Fibroblast of skin of back (primary cell): ENCODE measurements around the gene PSMD5.

ENCODE experiments used
- DNase-seq: peaks from one replicate; pipeline ENCODE4 v3.0.0-alpha.2; 2013

The PSMD5 gene

GRCh38 chr9:120801441-120801840, 41.3 kb downstream of the PSMD5 start:
- DNase-seq = no peak

GRCh38 chr9:120792898-120793765, 49.6 kb downstream of the PSMD5 start, which contains the start of gene FBXW2:
Gene FBXW2, minus strand, starts transcription at chr9:120793416. Its CDS starts 5,158 bp downstream, at chr9:120788258.
- peak; percentile 91 for DNase-seq

GRCh38 chr9:120791161-120791560, 51.6 kb downstream of the PSMD5 start:
- DNase-seq = no peak

GRCh38 chr9:120787933-120788332, 54.8 kb downstream of the PSMD5 start:
- DNase-seq = no peak

GRCh38 chr9:120783602-120784047, 59.1 kb downstream of the PSMD5 start:
- no peak for DNase-seq

- no peak for DNase-seq
These were observed 61.5 kb downstream of the PSMD5 start for GRCh38 chr9:120781236-120781635.

- no peak for DNase-seq
These were observed 62.4 kb downstream of the PSMD5 start for GRCh38 chr9:120780367-120780766.

GRCh38 chr9:120779227-120779626, 63.5 kb downstream of the PSMD5 start:
- DNase-seq = no peak

- DNase-seq = no peak
These were observed 64.0 kb downstream of the PSMD5 start for GRCh38 chr9:120778758-120779157.

GRCh38 chr9:120777229-120777628, 65.5 kb downstream of the PSMD5 start:
- DNase-seq = no peak

- DNase-seq = no peak
These were observed 65.9 kb downstream of the PSMD5 start for GRCh38 chr9:120776788-120777187.

- DNase-seq = no peak
These were observed 66.9 kb downstream of the PSMD5 start for GRCh38 chr9:120775859-120776258.

- DNase-seq = no peak
These were observed 68.0 kb downstream of the PSMD5 start for GRCh38 chr9:120774719-120775118.

- DNase-seq = no peak
These were observed 69.5 kb downstream of the PSMD5 start for GRCh38 chr9:120773256-120773655.

GRCh38 chr9:120770931-120771330, 71.8 kb downstream of the PSMD5 start:
- DNase-seq = no peak

- no peak for DNase-seq
These were observed 73.8 kb downstream of the PSMD5 start for GRCh38 chr9:120768886-120769285.

GRCh38 chr9:120768247-120768646, 74.5 kb downstream of the PSMD5 start:
- DNase-seq = no peak

GRCh38 chr9:120767451-120767850, 75.3 kb downstream of the PSMD5 start:
- DNase-seq = no peak
